K562 (cell line): ENCODE results near the gene SRMS. TPM values are rescaled to one million over a fixed set of nuclear protein-coding genes. Genes with fewer than 3 reads are reported as not detected.

Experiments
- ATF7 ChIP-seq: fragments of 450-650 bp; IDR thresholded peaks from 2 replicates; pipeline ENCODE4 v1.7.1; 2014; ENCODE audit warnings: mild to moderate bottlenecking, moderate library complexity
- E2F3 ChIP-seq: fragments of 250-450 bp; sonication (Bioruptor Pico); IDR thresholded peaks from 2 replicates; pipeline ENCODE4 v1.4.0; 2020; ENCODE audit warnings: mild to moderate bottlenecking
- FOXJ3 ChIP-seq: sonication (generic); formaldehyde crosslinking; IDR thresholded peaks from 2 replicates; pipeline ENCODE4 v1.4.0; 2020; ENCODE audit warnings: mild to moderate bottlenecking, missing genetic modification reagents
- HNRNPL ChIP-seq: fragments of 200-400 bp; formaldehyde crosslinking; IDR thresholded peaks from 2 replicates; pipeline ENCODE4 v1.6.1; 2017; ENCODE audit warnings: low read depth, mild to moderate bottlenecking, low read length
- THAP12 ChIP-seq: fragments of 250-450 bp; sonication (Bioruptor Pico); IDR thresholded peaks from 2 replicates; pipeline ENCODE4 v1.9.0; 2021; ENCODE audit warnings: mild to moderate bottlenecking, inconsistent platforms
- ZBTB34 ChIP-seq: fragments of 250-450 bp; sonication (Bioruptor Pico); IDR thresholded peaks from 2 replicates; pipeline ENCODE4 v1.8.0; 2021; ENCODE audit warnings: mild to moderate bottlenecking, moderate library complexity
- ZNF280A ChIP-seq: fragments of 450-650 bp; IDR thresholded peaks from 2 replicates; pipeline ENCODE4 v1.6.1; 2018; ENCODE audit warnings: mild to moderate bottlenecking, low read depth; ENCODE audit not compliant: partially characterized antibody
- ZNF740 ChIP-seq, 3 experiments: fragments of 200-800 bp in 1 of 3; sonication (Bioruptor generic) in 1 of 3; sonication (generic) in 1 of 3; formaldehyde crosslinking in 1 of 3; IDR thresholded peaks; 2 replicates each; pipeline versions ENCODE4 v1.6.1 to v1.8.0; 2016 to 2022; ENCODE audit warnings: mild to moderate bottlenecking in 2 of 3, missing compliant biosample characterization in 2 of 3, missing genetic modification characterization in 2 of 3, missing genetic modification reagents in 1 of 3
- polyA plus RNA-seq, 8 experiments: library from polyadenylated mRNA; depleted of rRNA in 4 of 8; stranded (reverse) in 5 of 8; unstranded in 3 of 8; fragments of >200 nt; fragmentation: Nextera tagmentation in 2 of 8; fragmentation: Illumina TruSeq in 1 of 8; extraction: Ambion mirVana in 2 of 8; extraction: Trizol in 1 of 8; gene quantifications; 2 replicates each; pipeline versions ENCODE4 v1.2.1 to v1.2.3, GENCODE V29; 2011 to 2014; ENCODE audit warnings: inconsistent platforms in 1 of 8, missing spikeins in 1 of 8
- total RNA-seq, 7 experiments: library from RNA; depleted of rRNA in 6 of 7; stranded (reverse); fragments of >200 nt in 6 of 7; fragmentation: Illumina TruSeq in 2 of 7; extraction: Trizol in 2 of 7; gene quantifications; 2 replicates each; pipeline versions ENCODE4 v1.2.1 to v1.2.3, GENCODE V29; 2011 to 2021; ENCODE audit warnings: low replicate concordance in 1 of 7

The SRMS gene
- total and polyA plus RNA-seq, 9 of the 15 experiments (the other 6 are each of a cell fraction or from before 2014, with no cell fraction given) = 0.07 TPM; not detected in 8

GRCh38 chr20:63587776-63588591 is 40.4 kb upstream of the SRMS start (continued):
- no peak for TF ChIP-seq ZNF280A
- no peak for TF ChIP-seq THAP12 (CRISPR knock-in tag)
- TF ChIP-seq ZNF740 (CRISPR knock-in tag; IDR thresholded peaks at IDR 0.05) = no peak
- no peak for TF ChIP-seq ZNF740 (tag; IDR thresholded peaks at IDR 0.05)
- no peak for TF ChIP-seq ZBTB34 (CRISPR knock-in tag)
- TF ChIP-seq E2F3 (CRISPR knock-in tag) = no peak
- TF ChIP-seq FOXJ3 (CRISPR knock-in tag) = no peak
- TF ChIP-seq HNRNPL = no peak
- TF ChIP-seq ATF7 = no peak
- TF ChIP-seq, all 486 proteins: peak for 0
